ENCODE data around the gene ARID3A.

Gene ARID3A

DNA sequence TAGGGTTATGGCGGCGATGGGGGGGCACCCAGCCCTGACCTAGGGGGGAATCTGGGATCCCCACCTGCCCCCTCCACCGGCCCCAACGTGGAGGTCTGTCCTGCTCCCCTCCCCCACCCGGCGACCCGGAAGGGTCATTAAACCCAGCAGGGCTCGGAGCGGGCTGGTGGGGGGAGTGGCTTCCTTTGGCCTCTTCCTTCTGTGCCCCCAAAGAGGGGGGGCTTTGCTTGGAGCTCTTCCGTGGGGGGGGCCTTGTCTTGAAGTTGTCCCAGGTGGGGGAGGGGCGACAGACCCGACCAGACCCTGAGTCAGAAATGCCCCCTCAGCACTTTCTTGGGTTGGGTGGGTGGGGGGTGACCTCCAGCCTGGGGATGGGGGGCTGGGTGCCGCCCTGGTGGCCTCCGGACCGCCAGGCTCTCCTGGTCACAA is 1.5 kb downstream of the ARID3A start:
- Histone ChIP-seq H3K27me3 (no peaks in the 10 kb centered on the region), H3K4me3 (ENCODE audit: low read depth in 1 of 2, low read length in 1 of 2) (peak overlapping the region; percentile 94 to 95), H3K27ac (peak overlapping the region; percentile 95), H3K9me3 (no peaks in the 10 kb centered on the region), H3K4me1 (ENCODE audit: control insufficient read depth in 1 of 2, insufficient read depth in 1 of 2, low read depth in 1 of 2, low read length in 1 of 2) (peaks cover 50 to 70% of the 10 kb centered on the region in 2 experiments), H3K36me3 (peaks cover 33% of the 10 kb centered on the region)
- TF ChIP-seq CTCF (IDR thresholded peaks at IDR 0.05): no peak

DNA sequence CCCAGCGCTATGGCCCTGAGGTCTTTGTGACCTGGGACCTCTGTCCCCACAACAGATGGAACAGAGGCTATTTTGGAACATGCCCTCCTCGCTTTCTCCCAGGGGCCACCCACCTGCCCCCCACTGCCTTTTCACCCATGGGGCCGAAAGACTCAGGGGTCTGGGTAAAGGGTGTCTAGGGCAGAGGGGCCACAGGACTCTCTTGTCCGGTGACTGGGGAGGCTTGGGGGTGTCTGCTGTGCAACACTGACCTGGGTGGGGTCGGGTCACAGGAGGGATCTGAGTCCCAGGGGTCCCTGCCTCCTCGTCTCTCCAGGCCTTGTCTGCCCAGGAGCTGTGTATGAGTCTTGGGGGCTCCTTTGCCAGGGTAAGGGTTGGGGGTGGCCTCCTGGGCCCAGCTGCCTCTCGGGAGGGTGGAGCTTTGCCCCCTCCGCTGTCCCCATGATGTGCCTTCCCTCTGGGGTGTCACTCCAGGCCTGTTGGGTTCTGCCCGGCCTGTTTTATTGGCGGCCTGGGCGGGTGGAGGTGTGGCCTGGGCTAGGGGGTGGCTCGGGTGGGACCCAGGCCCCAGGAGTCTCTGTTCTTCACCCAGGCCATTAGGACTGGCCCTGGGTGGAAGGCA is 2.1 kb downstream of the ARID3A start:
- Histone ChIP-seq H3K4me3 (ENCODE audit: low read depth in 1 of 2, low read length in 1 of 2) (peak overlapping the region; percentile 94 to 95), H3K36me3 (peaks cover 38% of the 10 kb centered on the region), H3K9me3 (no peaks in the 10 kb centered on the region), H3K27me3 (no peaks in the 10 kb centered on the region), H3K4me1 (ENCODE audit: control insufficient read depth in 1 of 2, insufficient read depth in 1 of 2, low read depth in 1 of 2, low read length in 1 of 2) (peaks cover 55 to 75% of the 10 kb centered on the region in 2 experiments), H3K27ac (peak overlapping the region; percentile 95)
- TF ChIP-seq CTCF (IDR thresholded peaks at IDR 0.05): no peak

- Histone ChIP-seq H3K9me3 (no peaks in the 10 kb centered on the region), H3K4me1 (ENCODE audit: control insufficient read depth in 1 of 2, insufficient read depth in 1 of 2, low read depth in 1 of 2, low read length in 1 of 2) (peaks cover 60 to 76% of the 10 kb centered on the region in 2 experiments), H3K4me3 (ENCODE audit: low read depth in 1 of 2, low read length in 1 of 2) (peak overlapping the region; percentile 94 to 95), H3K27me3 (no peaks in the 10 kb centered on the region), H3K36me3 (peaks cover 44% of the 10 kb centered on the region), H3K27ac (peak overlapping the region; percentile 95)
- TF ChIP-seq CTCF (IDR thresholded peaks at IDR 0.05): no peak
Measured at GRCh38 chr19:928471-929202, 2.8 kb downstream of the ARID3A start.

- H3K4me1 ChIP-seq (ENCODE audit: control insufficient read depth in 1 of 2, insufficient read depth in 1 of 2, low read depth in 1 of 2, low read length in 1 of 2): peaks cover 60 to 76% of the 10 kb centered on the region in 2 experiments
- H3K9me3 ChIP-seq: no peaks in the 10 kb centered on the region
- H3K27me3 ChIP-seq: no peaks in the 10 kb centered on the region
- peak overlapping the region; percentile 95 for H3K27ac ChIP-seq
- no peak for TF ChIP-seq CTCF (IDR thresholded peaks at IDR 0.05)
- H3K4me3 ChIP-seq (ENCODE audit: low read depth in 1 of 2, low read length in 1 of 2): peak overlapping the region; percentile 94 to 95
- peaks cover 51% of the 10 kb centered on the region for H3K36me3 ChIP-seq
Measured at GRCh38 chr19:929203-929890, 3.5 kb downstream of the ARID3A start.

DNA sequence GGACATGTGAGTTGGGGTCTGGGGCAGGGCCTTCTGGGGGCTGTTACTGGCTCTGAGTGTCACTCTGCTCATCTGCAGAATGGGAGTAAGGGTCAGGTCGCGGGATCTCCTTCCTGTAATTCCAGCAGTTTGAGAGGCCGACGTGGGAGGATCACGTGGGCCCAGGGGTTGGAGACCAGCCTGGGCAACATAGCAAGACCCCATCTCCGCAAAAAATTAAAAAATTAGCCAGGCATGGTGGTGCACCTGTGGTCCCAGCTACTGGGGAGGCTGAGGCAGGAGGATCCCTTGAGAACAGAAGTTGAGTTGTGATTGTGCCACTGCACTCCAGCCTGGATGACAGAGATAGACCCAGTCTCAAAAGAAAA is 4.0 kb downstream of the ARID3A start:
- no peak for TF ChIP-seq CTCF (IDR thresholded peaks at IDR 0.05)
- Histone ChIP-seq H3K36me3 (peaks cover 53% of the 10 kb centered on the region), H3K4me3 (ENCODE audit: low read depth in 1 of 2, low read length in 1 of 2) (no peak overlapping the region), H3K27me3 (no peaks in the 10 kb centered on the region), H3K27ac (peak overlapping the region; percentile 95), H3K9me3 (no peaks in the 10 kb centered on the region), H3K4me1 (ENCODE audit: control insufficient read depth in 1 of 2, insufficient read depth in 1 of 2, low read depth in 1 of 2, low read length in 1 of 2) (peaks cover 60 to 76% of the 10 kb centered on the region in 2 experiments)
